Measurements from ENCODE around the gene HIP1R. TPM values are rescaled to one million over a fixed set of nuclear protein-coding genes. Genes with fewer than 3 reads are reported as not detected.

HIP1R gene
- total and polyA plus RNA-seq, 10 of the 15 experiments (the other 5 are each of a cell fraction or from before 2014, with no cell fraction given): 0.18 to 27.7 (median 11.7) TPM

GRCh38 chr12:122795807-122796206 is 39.5 kb upstream of the HIP1R start:
- Histone ChIP-seq H3K4me3 (no peak overlapping the region), H3K36me3 (ENCODE audit: control insufficient read depth in 2 of 2, insufficient read depth in 2 of 2, low read length in 1 of 2) (no peaks in the 10 kb centered on the region), H3K9ac (ENCODE audit: control insufficient read depth, insufficient read depth, low read length) (no peak overlapping the region), H3K27ac (ENCODE audit: control insufficient read depth, insufficient read depth) (no peak overlapping the region), H4K20me1 (ENCODE audit: control insufficient read depth, insufficient read depth) (no peaks in the 10 kb centered on the region), H3K27me3 (replicated peaks in 1 of 2; ENCODE audit: control insufficient read depth in 2 of 2, insufficient read depth in 2 of 2, low read length in 1 of 2) (no peaks in the 10 kb centered on the region), H3K4me2 (ENCODE audit: control insufficient read depth, insufficient read depth) (no peak overlapping the region), H2AFZ (ENCODE audit: control insufficient read depth, low read depth, low read length) (no peak overlapping the region), H3K4me1 (ENCODE audit: control insufficient read depth, insufficient read depth, low read length) (no peaks in the 10 kb centered on the region), H3K9me3 (replicated peaks; ENCODE audit: control insufficient read depth, insufficient read depth, low read length) (no peaks in the 10 kb centered on the region), H3K79me2 (ENCODE audit: control insufficient read depth, insufficient read depth, low read length) (no peaks in the 10 kb centered on the region)
- FAIRE-seq: no peak
- ChIA-PET CTCF (interaction anchor here (0.9 to 4.3 kb wide), 5 partner anchors 10 to 158 kb away, joined by 3 to 46 read pairs (median 5); no protein-coding TSS in a partner anchor), POLR2A (no interaction called here), SMC1A (ENCODE audit: uncharacterized antibody, unreplicated experiment) (interaction anchor here (3.6 kb wide), 1 partner anchor 157 kb away, joined by 30 read pairs; no protein-coding TSS in a partner anchor), RAD21 (ENCODE audit: unreplicated experiment) (interaction anchor here (3.4 kb wide), 1 partner anchor 65 kb away, joined by 20 read pairs; no protein-coding TSS in a partner anchor)
- TF ChIP-seq GABPA (IDR thresholded peaks at IDR 0.05; ENCODE audit: low read depth): no peak
- no peak for TF ChIP-seq MTA2 (IDR thresholded peaks at IDR 0.05; ENCODE audit: low read depth)
- no peak for TF ChIP-seq ZZZ3 (IDR thresholded peaks at IDR 0.05; ENCODE audit: control insufficient read depth, insufficient read length, low read depth)
- no peak for TF ChIP-seq IRF5 (IDR thresholded peaks at IDR 0.05; ENCODE audit: borderline replicate concordance)
- no peak for TF ChIP-seq FOXK2 (IDR thresholded peaks at IDR 0.05)
- TF ChIP-seq MYC (IDR thresholded peaks at IDR 0.05; ENCODE audit: insufficient read depth, insufficient read length, insufficient replicate concordance, low read length, severe bottlenecking): no peak
- TF ChIP-seq YY1 (IDR thresholded peaks at IDR 0.05; ENCODE audit: low read depth, low read length): no peak
- no peak for TF ChIP-seq PKNOX1 (IDR thresholded peaks at IDR 0.05)
- TF ChIP-seq GATAD2B (conservative IDR thresholded peaks at IDR 0.05; ENCODE audit: low read depth): no peak
- no peak for TF ChIP-seq DPF2 (IDR thresholded peaks at IDR 0.05)
- no peak for TF ChIP-seq BCL11A (IDR thresholded peaks at IDR 0.05; ENCODE audit: low read depth, low read length)
- TF ChIP-seq E2F8 (IDR thresholded peaks at IDR 0.05; ENCODE audit: low read depth, partially characterized antibody): no peak
- TF ChIP-seq CREM (IDR thresholded peaks at IDR 0.05; ENCODE audit: low read depth): no peak
- BruUV-seq (replicated peaks): no TSS peak
- ATAC-seq: no peak
- 47% methylated on average over 4 of the region's 4 CpGs for WGBS (ENCODE audit: insufficient coverage, insufficient replicate concordance, low lambda C conversion rate, missing lambda C conversion rate)
- in situ Hi-C loops (cut with MboI) (no loop called here), intact Hi-C loops (cut with micrococcal nuclease; ENCODE audit: unreplicated experiment) (no loop called here)
- no peak for DNase-seq (ENCODE audit: low read depth, low spot score)

Measured in GM12878 (cell line).